MG63 (cell line): Measurements from ENCODE around the gene RIC8A. TPM values are rescaled to one million over a fixed set of nuclear protein-coding genes. Genes with fewer than 3 reads are reported as not detected.
"Not testable (repeated sequence)": the region's sequence is repeated elsewhere in the genome, so short reads cannot be mapped to it uniquely, and the experiment has no call there.

ENCODE experiments used
- DNase-seq: peaks from one replicate; pipeline ENCODE4 v3.0.0-alpha.2; 2020
- H3K27me3 ChIP-seq: fragments of 250-450 bp; sonication (Bioruptor Pico); 2 replicates; pipeline ENCODE4 v1.5.1; 2020; ENCODE audit warnings: mild to moderate bottlenecking, moderate library complexity
- H3K36me3 ChIP-seq: fragments of 250-450 bp; sonication (Bioruptor Pico); 2 replicates; pipeline ENCODE4 v1.5.1; 2020; ENCODE audit warnings: mild to moderate bottlenecking, moderate library complexity
- H3K4me3 ChIP-seq: fragments of 250-450 bp; sonication (Bioruptor Pico); 2 replicates; pipeline ENCODE4 v1.5.1; 2020; ENCODE audit warnings: mild to moderate bottlenecking, moderate library complexity
- H3K9me3 ChIP-seq: fragments of 250-450 bp; sonication (Bioruptor Pico); 2 replicates; pipeline ENCODE4 v1.5.1; 2020; ENCODE audit warnings: mild to moderate bottlenecking, moderate library complexity
- total RNA-seq: library from RNA; depleted of rRNA; stranded (reverse); fragments of >200 nt; shearing (Covaris generic); gene quantifications from 2 replicates; pipeline ENCODE4 v1.2.3, GENCODE V29; 2014; ENCODE audit warnings: low replicate concordance; rRNA removed

The RIC8A gene
- total RNA-seq, result 142 and 222 TPM in 2 replicates

GRCh38 chr11:207208-207862 lies at the start of gene RIC8A, which contains the start of gene BET1L:
Gene RIC8A (plus strand): TSS chr11:207708. CDS start chr11:208855, 1,147 bp downstream.
Gene BET1L (minus strand): TSS chr11:207399. CDS start chr11:207321, 78 bp downstream.
- peak; percentile 99 for DNase-seq
- Histone ChIP-seq H3K36me3 (peaks cover 82% of the 10 kb centered on the region), H3K4me3 (peak within 1 kb of the TSS; percentile 90), H3K27me3 (no peaks in the 10 kb centered on the region), H3K9me3 (no peaks in the 10 kb centered on the region)

DNA sequence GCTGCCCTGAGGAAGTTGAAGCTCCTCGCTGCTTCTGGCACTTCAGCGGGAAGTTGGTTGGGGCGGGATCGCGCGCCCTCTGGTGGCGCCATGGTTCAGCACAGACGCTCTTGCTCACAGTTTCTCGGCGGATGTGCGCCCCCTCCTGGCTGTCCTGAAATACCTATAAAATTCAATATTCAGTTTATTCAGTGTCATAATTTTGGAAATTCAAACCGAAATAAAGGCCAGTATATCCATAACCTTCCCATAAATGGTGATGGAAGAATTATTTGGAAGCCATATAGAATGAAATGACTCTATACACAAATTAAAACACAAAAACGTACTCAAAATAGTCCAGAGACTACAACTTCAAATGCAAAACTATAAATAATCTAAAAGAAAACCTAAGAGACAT lies 27.3 kb upstream of the RIC8A start:
- not testable (repeated sequence) for H3K9me3 ChIP-seq, H3K4me3 ChIP-seq, DNase-seq, H3K27me3 ChIP-seq, H3K36me3 ChIP-seq

DNA sequence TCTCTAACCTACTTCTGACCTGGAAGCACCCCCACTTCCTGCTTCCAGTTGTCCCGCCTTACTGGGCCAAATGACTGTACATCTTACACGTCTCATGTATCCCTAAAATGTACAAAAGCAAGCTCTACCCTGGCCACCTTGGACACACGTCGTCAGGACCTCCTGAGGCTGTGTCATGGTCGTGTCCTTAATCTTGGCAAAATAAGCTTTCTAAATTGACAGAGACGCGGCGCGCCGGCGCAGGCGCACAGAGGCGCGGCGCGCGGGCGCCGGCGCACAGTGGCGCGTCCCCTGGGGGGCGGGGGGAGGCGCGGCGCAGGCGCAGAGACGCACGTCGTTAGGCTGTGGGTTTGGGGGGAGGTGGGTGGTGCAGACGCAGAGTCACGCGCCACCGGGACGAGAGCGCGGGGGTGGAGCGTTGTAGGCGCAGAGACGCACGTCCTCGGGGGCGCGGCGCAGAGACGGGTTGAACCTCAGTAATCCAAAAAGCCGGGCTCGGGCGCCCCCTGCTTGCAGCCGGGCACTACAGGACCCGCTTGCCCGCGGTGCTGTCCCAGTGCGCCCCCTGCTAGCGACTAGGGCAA lies 18.2 kb upstream of the RIC8A start:
- H3K36me3 ChIP-seq, H3K27me3 ChIP-seq, H3K4me3 ChIP-seq, DNase-seq, H3K9me3 ChIP-seq: not testable (repeated sequence)

DNA sequence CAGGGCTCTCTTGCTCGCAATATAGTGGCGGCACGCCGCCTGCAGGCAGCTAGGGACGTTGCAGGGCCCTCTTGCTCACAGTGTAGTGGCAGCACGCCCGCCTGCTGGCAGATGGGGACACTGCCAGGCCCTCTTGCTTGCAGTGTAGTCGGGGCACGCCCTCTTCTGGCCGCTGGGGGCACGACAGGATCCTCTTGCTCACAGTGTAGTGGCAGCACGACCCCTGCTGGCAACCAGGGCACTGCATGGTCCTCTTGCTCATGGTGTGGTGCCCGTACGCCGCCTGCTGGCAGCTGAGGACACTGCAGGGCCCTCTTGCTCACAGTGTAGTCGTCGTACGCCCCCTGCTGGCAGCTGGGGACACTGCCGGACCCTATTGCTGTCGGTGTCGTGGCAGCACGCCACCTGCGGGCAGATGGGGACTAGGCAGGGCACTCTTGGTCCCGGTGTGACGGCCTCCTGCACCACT lies 17.6 kb upstream of the RIC8A start:
- H3K27me3 ChIP-seq, H3K36me3 ChIP-seq, H3K9me3 ChIP-seq, H3K4me3 ChIP-seq: not testable (repeated sequence)
- peak; percentile 64 for DNase-seq

DNA sequence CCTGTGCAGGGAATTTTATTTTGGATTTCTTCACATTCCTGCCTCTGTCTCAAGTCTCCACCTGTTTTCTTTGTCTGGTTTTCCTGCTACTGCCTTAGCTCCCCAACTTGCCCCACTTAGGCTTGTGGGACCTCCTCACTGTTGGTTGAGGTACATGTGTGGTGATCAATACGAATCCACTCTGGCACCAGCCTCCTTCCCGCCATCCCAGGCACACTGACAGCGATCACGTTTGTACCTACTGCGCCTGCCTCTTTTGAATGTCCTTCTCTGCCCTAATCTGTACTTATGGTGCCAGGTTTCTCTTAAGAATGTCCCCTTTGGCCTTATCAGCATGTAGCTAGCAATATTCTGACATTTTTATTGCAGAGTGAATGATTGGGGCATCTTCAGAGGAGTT lies 17.0 kb upstream of the RIC8A start:
- H3K36me3 ChIP-seq, H3K27me3 ChIP-seq, H3K4me3 ChIP-seq, DNase-seq, H3K9me3 ChIP-seq: not testable (repeated sequence)

DNA sequence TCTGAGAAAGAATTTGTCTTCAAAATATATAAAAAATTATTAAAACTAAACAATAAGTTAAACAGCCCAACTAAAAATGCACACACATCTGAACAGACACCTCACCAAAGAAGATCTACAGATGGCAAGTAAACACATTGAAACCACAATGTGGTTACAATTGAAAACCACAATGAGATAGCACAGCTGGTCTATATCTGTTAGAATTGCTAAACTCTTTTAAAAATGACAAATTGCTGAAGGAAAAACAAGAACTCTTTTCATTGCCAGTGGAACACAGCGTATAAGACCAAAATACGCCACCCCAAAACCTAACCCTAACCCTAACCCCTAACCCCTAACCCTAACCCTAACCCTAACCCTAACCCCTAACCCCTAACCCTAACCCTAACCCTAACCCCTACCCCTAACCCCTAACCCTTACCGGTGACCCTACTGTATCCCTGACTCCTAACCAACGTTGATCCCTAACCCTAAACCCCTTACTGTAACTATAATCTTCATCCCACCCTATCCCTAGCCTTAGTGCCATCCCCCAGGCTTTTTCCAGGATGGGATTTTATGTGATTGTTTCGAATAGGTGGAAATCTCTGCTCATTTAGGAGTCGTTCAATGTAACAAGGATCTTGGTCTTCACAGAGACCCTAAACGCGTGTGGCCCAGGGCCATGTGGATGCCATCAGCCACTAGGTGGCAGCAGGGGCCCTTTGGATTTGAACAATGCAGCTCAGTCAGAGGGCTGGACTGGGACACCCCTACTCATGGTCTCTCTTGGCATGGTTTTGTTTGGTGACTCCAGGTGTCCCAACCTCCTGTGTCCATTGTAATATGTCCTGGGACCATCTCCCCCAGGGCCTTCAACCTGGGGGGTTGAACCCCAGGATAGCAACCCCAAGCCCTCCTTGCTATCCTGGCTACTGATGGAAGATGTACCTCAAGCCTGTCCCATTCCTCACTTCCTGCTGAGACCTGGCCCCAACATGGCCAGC lies 15.7 kb upstream of the RIC8A start:
- peak; percentile 41 for DNase-seq
- H3K4me3 ChIP-seq, H3K9me3 ChIP-seq, H3K27me3 ChIP-seq, H3K36me3 ChIP-seq: not testable (repeated sequence)

DNA sequence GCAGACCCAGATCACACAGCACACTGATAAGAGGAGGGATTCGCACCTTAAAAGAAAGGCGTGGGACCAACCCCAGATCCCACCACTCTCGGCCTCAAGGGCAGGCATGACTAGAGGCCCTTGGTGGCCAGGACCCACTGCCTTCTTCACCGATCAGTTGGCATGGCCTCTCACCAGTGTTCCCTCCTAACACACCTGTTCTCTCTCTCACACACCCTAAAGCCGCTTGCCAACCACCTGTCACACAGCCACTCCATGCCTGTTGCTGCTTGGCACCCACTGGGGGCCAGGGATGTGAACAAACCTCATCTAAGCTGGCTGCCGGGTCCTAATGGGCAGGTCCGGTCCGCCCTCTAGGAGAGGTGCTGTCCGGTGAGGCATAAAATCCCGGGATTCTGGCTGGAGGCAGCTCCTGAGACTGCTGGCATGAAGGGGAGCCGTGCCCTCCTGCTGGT lies 14.8 kb upstream of the RIC8A start, which contains the start of gene SCGB1C1:
Gene SCGB1C1 (plus strand): TSS at position 405 of the 455 bp plus-strand sequence. CDS start 22 bp downstream, at position 427.
- not testable (repeated sequence) for H3K9me3 ChIP-seq, H3K4me3 ChIP-seq, H3K36me3 ChIP-seq, H3K27me3 ChIP-seq, DNase-seq

DNA sequence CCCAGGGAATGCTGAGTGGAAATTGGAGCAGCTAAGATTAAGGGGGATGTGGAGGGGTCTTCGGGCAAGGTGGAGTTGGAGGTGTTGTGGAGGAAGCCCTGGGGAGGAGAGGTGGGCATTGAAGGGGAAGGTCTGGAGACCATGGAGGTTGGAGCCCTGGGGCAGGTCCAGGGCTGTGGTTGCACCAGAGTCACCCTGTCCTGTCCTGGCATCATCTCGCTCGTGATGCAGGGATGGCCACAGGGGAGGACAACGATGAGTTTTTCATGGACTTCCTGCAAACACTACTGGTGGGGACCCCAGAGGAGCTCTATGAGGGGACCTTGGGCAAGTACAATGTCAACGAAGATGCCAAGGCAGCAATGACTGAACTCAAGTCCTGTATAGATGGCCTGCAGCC lies 14.0 kb upstream of the RIC8A start:
- not testable (repeated sequence) for DNase-seq

GRCh38 chr11:196786-197731 lies 10.4 kb upstream of the RIC8A start:
- DNase-seq, result no peak
- Histone ChIP-seq H3K27me3 (no peaks in the 10 kb centered on the region), H3K36me3 (peaks cover 14% of the 10 kb centered on the region), H3K4me3 (no peak overlapping the region), H3K9me3 (no peaks in the 10 kb centered on the region)

More for the DNA sequence above, 14.0 kb upstream of the RIC8A start:
- H3K27me3 ChIP-seq, H3K36me3 ChIP-seq, H3K9me3 ChIP-seq, H3K4me3 ChIP-seq: not testable (repeated sequence)

DNA sequence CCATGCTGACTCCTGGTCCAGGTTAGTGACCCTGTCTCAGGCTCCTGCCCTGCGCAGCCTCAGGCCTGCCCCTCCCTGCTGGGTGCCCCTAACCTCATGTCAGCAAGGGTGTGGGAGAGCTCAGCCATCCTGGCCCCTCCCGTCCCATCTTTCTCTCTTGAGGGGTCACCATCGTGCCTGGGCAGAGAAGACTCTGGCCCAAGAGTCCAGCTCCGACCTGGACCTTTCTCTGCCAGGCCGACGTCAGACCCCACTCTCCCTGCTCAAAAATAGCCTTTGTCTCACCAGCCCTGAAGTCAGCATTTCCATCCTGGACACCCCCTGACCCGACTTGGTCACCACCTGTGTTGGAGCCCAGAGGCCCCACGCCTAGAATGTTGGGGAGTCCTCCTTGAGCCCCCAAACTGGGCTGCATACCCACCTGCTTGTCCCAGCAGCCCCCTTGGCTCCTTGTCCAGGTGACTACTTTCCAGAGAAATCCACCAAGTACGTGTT lies 9.7 kb upstream of the RIC8A start:
- H3K9me3 ChIP-seq, result no peaks in the 10 kb centered on the region
- no peak for DNase-seq
- H3K4me3 ChIP-seq, result no peak overlapping the region
- H3K36me3 ChIP-seq, result peaks cover 21% of the 10 kb centered on the region
- no peaks in the 10 kb centered on the region for H3K27me3 ChIP-seq

DNA sequence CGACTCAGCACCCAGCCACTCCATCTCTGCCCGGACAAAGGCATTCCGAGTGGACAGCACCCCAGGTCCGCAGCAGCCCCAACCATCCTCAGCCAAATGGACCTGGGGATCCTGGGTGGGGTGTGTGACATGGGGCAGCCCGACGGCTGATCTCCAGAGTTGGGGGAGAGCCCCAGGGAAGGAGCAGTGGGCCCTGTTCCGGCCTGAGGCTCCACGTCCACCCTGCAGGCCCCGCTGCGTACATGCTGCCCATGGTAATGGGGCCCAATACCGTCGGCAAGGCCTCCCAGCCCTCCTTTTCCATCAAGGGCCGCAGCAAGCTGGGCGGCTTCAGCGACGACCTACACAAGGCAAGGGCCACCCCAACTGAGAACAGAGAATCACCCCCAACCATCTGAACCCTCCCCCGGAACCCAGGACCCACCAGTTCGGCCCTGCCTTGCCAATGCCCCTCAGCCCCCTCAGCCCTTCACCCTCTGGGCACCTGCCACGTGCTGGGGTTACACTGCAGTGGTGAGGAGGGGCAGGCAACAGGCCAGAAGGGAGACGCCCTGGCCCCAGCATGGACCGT lies 9.2 kb upstream of the RIC8A start:
- no peak for DNase-seq
- Histone ChIP-seq H3K27me3 (no peaks in the 10 kb centered on the region), H3K4me3 (no peak overlapping the region), H3K9me3 (no peaks in the 10 kb centered on the region), H3K36me3 (peaks cover 26% of the 10 kb centered on the region)

- Histone ChIP-seq H3K27me3 (no peaks in the 10 kb centered on the region), H3K9me3 (no peaks in the 10 kb centered on the region), H3K36me3 (peaks cover 34% of the 10 kb centered on the region), H3K4me3 (no peak overlapping the region)
- DNase-seq, result no peak
Measured at GRCh38 chr11:199004-199581, 8.4 kb upstream of the RIC8A start.

GRCh38 chr11:199782-200181 lies 7.7 kb upstream of the RIC8A start:
- no peak for DNase-seq
- Histone ChIP-seq H3K4me3 (no peak overlapping the region), H3K27me3 (no peaks in the 10 kb centered on the region), H3K36me3 (peaks cover 41% of the 10 kb centered on the region), H3K9me3 (no peaks in the 10 kb centered on the region)

DNA sequence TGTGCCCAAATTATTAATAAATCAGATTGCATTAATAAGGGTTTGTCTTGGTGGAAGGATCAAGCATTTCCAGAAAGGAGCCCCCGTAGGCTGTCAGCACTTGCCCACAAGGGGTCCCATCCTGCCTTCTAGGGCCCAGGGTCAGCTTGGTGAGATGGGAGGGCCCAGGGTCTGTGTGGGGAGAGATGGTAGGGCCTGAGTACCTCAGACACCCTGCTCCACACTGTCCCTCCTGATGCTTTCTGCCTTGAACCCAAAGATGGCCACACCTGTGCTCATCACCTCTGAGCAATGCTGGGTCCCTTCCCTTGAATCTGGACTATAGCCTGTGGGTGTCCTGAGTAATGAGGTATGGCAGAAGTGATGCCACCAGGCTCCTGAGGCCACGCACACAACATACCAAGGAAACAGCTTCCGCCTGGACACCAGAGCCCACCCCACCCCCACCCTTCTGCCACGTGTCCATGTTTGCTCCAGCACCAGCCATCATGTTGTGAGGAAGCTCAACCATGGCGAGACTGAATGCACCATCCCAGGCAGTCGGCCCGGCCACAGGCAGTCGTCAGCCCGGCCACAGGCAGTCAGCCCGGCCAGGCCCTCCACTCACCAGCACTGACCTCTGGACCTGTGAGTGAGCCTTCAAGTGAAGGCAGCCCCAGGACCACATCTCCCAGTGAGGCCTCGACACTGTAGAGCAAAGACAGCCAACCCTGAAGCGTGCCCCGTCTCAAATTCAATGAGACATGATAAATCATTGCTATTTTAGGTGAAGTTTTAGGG lies 7.1 kb upstream of the RIC8A start:
- Histone ChIP-seq H3K27me3 (no peaks in the 10 kb centered on the region), H3K4me3 (no peak overlapping the region), H3K36me3 (peaks cover 47% of the 10 kb centered on the region), H3K9me3 (no peaks in the 10 kb centered on the region)
- no peak for DNase-seq
